Retina (tissue), 1 donor: ENCODE data around the gene PHC3.

Experiments used
- DNase-seq: peaks from one replicate; pipeline ENCODE4 v3.0.0-alpha.2; 2016

The PHC3 gene

DNA sequence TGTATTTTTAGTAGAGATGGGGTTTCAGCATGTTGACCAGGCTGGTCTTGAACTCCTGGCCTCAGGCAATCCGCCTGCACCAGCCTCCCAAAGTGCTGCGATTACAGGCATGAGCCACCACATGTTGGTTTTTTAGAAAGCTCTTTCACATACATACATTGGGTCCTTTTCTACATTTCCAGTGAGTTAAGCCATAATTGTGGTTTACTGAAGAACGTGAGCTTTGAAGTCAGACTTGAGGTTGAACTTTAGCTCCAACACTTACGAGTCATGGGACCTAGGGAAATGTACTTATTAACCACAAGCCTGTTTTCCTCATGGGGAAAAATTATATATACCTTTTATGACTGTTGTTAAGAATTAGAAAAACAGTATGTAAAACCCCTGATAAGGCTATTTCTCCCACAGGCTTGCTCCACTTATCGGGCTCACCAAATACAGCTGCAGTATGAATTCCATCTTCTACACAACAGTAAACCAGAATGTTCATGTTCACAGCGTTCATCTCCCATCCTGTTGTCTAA lies 104.8 kb downstream of the PHC3 start:
- DNase-seq = no peak

DNA sequence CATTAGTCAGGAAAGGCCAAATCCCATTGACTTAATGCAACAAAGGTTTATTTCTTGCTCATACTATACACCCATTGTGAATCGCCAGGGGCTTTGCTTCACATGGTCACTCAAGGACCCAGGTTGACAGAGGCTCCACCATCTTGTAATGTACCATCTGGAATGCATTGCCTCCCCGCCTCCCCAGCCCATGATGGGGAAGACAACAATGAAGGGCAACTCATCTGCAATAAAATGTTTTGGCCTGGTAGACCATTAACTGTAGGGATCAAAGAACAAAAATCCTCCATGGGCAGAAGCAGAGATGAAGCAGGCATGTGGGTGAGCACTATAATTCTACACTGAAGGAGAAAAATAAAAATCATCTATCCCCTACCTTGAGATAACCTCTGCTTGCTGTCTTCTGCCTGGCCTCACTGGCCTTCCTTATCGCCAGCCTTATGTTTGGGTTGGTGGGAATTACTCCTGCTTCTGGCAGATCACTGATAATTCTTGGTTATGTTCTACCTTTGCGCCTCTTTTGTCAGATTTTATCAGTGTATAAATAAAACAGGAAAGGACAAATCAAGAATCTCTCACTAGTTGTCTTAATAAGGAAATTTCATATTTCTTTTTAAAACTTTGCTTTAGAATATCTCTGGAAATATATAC lies 106.0 kb downstream of the PHC3 start:
- no peak for DNase-seq

DNA sequence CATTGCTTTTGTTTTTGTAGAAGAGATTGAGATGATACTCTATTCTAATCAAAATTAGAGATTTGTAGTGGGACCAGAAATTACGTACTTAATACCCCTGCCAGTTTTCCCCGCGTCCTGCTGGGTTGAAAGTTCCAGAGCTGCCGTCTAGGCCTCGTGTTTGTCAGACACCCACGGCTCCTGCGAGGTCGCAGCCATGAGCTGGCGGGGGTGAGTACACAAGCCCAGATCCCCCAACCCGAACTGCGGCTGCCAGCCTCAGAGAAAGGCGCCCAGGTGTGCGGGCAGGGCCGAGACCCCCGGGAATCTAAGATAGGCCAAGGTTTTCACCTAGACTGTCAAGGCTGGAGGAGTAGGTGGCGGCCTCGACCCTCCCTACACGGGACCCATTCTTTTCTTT lies 117.4 kb downstream of the PHC3 start:
- DNase-seq = no peak

DNA sequence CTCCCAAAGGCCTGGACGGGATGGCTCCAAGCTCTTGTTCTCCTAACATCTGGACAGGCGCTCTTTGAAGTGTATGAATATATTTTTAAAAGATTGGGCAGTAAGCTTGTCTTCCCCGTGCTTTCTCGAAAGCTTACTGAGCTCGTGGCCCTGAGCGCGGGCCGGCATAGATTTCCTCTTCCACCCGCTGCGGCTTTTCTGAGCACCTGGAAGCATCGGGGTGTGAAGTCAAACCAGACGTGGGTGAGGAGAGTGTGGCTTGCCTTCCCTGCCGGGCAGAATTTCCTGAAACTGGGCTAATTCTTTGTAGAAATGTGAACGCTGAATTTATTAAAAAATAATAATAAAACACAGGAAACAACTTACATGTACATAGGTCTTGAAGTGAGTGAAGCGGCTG lies 117.8 kb downstream of the PHC3 start:
- no peak for DNase-seq

DNA sequence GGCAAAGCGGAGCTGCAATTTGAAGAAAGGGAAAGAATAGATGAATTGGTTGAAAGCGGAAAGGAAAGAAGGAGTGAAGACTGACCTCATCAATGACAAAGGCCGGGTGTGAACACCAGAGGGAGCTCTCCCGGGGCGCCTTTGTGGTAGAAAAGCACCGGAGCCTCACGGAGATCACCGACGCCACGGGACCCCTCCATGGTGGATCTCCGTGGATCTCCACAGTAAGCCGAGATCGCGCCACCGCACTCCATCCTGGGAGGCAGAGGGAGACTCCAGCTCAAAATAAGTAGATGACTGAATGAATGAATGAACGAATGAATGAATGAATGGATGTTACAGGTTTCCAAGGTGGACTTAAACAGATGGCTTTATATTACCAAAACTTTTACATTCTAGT lies 118.8 kb downstream of the PHC3 start:
- no peak for DNase-seq

DNA sequence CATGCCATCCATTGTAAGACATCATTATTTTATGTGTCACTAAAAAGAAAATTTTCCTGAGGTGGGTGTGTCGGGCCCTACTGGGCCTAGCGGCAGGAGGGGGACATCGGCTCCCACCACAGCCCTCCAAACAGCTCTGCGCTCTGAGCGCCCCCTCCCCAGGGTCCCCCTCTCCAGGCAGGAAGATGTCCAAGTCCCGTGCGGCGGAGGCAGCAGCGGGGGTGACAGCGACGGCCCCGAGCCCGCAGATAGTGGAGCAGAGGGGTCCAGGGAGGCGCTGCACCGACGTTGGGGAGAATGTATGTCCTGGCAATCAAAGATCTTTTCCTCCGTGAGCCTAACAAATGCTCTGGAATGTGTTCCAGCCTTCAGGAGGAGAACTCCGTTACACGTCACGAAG lies 119.5 kb downstream of the PHC3 start:
- no peak for DNase-seq

DNA sequence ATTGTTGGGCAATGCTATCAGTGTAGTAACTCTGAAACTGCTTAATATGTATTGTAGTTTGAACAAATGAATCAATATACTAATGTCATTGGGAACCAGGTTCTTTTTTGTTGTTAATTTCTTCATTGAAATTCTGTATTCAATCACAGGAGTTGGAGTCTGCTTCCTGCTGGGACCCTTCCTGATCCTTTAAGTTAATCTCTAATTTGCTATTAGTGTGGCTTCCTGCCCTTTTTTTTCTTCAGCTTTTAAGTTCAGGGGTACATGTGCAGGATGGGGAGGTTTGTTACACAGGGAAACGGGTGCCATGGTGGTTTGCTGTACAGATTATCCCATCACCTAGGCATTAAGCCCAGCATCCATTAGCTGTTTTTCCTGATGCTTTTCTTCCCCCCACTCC lies 122.1 kb downstream of the PHC3 start:
- DNase-seq = no peak

DNA sequence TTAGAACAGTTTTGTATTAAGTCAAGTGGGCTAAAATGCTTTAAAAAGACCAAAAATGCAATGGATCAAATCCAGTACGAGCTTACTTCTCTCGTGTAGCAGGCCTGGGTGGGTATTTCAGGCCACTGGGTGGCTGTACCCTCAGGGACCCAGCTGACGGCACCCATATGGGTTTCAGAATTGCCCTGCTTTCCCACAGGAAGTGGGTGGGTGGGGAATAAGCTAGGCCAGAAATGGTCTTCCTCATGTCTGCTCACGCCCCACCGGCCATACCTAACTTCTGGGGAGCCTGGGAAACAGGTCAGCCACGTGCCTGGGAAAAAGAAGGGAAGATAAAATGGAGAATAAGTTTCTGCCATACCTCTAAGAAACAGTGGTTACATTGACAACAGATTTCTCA lies 123.4 kb downstream of the PHC3 start:
- no peak for DNase-seq

DNA sequence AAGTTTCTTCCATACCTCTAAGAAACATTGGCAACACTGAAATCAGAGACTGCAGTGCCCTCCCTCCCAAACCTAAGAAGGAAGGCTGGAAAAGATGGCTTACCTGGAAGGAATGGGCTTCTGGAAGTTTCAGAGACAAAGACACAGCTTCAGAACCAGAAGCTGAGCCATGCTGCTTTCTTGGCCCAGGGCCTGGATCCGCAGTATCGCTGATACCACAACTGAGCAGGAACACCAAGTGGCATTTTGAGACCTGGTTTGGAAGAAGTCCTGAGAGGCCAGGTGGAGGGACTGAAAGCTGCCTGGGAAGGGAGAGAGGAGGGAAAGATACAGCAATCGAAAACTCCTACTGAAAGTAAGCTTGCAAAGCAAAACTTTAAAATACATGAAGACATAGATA lies 124.0 kb downstream of the PHC3 start:
- DNase-seq = no peak

DNA sequence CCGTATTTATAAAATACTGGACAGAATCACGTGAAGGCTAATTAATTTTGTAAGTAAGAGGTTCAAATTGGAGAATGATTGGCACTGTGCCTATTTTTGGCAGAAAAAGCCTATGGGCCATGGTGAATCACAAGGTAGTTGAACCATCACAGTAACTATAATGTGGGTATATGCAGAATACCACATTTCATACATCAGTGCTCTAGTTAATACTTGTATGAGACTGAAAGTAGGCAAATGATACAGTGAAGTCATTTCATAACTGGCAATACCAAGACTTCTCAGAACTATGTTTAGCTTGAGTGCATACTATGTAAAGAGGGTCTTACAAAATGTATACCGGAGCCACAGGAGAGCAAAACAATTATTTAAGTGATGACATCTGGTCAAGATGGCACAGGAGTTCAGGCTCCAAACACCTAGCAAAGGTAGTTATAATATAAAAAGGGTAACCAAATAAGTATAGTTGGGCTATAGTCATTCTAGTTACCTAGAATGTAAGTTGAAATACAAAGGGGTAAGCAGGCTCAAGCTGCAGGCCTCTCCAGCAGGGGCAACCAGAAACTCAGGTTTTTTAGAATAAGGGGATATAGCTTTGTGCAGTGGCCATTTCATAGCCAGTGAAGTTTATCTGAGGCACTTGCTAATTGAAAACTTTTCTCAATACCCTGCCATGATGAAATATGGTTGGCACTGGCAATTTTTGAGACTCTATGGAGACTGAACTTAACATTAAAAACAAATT lies 124.7 kb downstream of the PHC3 start:
- DNase-seq = no peak

DNA sequence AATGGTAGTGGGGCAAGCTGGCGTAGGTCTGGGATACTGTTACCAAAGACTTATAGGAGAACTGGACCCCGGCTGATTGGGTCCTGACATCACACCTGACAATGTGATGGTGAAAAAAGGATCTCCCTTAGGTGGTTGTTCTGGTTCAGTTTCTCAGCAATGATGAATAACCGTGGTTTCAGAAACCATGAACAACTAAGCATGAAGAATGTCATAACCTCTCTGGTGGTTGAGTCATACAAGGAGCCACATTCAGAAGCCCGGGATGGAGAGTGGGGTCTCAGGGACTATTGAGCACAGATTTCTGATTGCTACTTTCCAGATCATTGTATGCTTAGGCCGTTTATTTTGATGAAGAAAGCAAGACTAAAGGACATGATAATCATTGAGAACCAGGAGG lies 126.3 kb downstream of the PHC3 start:
- no peak for DNase-seq

DNA sequence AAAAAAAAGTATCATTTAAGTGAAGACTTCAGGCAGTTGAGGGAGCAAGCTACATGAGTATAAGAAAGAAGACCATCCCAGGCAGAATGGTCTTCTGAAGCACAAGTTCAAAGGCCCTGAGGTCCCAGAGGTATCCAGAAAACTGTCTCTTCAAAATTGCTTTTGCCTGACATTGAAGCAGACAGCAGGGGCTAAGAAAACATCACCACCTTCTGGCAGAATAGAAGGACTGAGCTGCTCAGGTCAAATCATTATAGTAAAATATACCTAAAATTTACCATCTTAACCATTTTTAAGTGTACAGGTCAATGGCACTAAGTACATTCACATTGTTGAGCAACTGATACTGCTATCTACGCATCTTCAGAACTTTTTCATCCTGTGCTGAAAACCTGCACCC lies 127.3 kb downstream of the PHC3 start:
- no peak for DNase-seq

DNA sequence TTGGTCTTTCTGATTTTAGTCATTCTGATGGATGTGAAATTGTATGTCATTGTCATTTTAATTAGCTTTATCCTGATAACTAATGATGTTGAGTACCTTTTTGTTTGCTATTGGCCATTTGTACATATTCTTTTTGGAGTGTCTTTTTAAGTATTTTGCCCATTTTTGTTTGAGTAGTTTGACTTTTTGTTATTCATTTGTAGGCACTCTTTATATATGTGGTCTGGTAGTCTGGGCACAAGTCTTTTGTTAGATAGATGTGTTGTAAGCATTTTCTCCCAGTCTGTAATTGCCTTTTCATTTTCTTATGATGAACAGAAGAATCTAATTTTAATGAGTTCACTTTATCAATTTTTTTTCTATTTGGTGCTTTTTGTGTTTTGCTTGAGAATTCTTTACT lies 129.1 kb downstream of the PHC3 start:
- no peak for DNase-seq

DNA sequence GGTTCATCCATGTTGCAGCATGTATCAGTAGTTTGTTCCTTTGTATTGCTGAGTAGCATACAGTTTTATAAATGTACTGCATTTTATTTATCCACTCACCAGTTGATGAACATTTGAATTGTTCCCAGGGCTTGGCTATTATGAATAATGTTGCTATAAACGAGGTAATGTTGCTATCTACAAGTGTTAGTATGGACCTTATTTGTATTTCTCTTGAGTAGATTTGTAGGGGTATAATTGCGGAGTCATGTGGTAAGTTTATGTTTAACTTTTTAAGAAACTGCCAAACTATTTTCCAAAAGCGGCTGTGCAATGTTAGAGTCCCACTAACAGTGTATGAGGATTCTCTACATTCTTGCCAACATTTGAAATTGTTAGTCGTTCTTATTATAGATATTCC lies 130.8 kb downstream of the PHC3 start:
- no peak for DNase-seq

DNA sequence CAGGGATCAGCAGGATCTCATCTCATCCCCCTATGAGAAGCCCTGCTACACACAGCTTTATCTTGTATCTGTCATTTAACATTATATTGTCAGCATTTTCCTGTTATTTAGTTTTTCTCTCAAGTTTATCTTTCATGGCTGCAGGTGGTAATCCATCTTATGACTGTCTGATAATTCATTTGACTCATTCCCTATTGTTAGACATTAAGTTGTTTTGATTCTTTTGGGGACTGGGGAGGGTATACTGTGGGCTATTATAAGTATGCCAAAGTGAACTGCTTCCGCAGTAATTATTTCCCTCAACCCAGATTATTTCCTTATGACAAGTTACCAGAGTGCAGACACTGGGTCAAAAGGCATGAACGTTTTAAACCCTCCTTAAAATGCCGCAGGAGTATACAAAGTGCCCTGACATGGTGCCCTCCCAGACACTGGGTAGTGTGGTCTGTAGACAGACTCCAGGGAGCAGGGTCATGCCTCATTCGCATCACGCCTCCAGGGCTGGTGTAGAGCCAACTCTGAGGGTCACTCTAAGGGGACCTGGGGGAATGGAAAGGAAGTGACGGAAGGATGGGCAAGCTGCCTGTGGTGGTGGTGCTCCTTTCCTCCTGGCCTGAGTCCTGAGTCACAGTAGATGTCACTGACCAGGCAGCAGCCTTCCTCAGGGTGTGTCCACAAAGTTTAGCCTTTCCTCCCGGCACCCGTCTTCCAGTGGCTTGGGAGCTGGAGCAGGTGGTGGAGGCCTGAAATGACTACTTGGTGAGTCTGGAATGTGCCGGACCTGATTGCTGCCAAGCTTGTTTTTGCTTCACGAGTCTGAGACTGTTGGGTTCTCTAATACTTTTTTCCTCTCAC lies 132.2 kb downstream of the PHC3 start:
- DNase-seq = no peak

DNA sequence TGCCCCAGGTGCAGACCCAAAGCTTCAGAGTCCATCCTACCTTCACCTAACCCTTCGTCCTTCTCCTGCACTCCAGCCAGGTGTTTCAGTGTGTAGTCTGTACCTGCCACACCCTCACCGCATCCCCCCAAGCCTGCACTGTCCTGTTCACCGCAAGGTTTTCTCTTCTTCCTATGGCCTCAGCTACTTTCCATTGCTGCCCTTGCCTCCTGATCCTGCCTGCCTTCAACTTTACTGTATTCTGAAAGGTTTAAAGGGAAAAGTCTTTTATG lies 134.5 kb downstream of the PHC3 start:
- no peak for DNase-seq

DNA sequence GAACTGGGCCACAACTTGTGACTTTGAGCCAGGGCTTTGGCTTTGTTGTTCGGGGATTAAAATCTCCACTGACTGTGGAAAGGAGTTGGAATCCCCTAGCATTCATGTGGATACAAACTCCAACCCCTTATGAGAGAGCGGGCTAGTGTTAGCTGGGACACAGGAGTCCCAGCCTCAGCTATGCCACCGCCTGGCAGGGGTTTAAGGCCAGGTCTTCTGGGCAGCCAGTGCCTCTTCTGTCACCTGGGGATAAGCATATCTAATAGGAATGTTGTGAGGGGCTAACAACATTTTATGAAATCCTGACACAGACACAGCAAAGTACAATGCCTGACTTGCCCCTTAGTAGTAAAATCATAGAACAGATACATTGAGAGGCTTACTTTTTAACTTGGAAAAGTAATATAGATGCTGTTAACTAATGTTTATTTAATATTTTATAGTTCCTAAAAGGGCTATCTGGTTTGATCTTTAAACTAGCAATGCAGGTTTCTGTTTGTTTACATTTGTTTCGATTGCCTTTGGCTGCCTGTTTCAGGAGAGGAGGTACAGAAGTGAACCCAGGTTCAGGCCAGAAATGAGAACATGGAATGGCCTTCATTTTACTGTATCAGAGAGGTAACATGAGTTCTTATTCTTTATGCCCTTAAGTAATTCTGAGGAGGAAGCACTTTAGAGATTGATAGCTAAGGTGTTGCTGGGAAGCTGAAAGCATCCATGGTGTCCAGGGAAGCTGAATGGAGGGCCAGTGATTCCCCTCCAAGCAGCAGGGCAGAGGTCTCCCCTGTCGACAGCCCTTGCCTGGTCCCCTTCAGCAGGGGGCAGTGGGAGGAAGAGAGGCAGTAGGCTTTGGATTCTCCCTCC lies 135.0 kb downstream of the PHC3 start:
- DNase-seq = no peak

DNA sequence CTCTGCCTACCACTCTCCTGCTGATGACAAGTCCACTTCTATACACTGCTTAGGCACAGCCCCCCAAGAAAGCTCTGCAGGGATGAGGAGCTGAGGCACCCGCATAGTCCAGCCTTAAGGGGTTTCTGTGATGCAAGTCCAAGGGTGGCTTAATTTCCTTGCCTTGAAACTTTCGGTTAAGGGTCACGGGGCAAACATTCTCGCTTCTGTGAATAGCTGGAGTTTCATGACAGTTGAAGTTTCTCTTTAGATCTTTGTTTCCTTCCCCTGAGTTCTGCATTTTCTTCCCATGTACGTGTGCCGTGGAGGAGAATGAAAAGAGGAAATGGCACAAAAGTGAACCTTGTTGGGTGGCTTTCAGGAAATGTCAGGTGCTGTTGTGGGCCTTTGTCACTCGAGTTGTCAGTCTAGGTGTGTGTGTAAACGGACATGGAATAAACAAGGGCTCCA lies 136.7 kb downstream of the PHC3 start:
- no peak for DNase-seq

DNA sequence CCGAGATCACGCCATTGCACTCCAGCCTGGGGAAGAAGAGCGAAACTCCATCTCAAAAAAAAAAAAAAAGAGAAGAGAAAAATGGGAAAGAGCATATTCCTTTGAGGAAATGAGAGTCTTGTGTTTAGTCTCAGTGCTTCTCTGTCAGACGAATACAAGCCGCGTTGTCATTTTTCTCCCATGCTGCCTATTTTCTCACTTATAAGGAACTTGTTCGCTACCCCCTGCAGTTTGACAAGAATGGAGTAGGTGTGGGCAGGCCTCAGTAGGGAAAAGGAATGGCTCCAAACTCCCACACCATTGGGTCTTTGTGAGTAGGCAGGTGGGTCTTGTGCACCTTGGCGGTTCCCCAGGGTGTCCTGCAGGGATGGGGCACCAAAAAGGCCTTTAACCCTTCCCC lies 137.3 kb downstream of the PHC3 start:
- DNase-seq = no peak

DNA sequence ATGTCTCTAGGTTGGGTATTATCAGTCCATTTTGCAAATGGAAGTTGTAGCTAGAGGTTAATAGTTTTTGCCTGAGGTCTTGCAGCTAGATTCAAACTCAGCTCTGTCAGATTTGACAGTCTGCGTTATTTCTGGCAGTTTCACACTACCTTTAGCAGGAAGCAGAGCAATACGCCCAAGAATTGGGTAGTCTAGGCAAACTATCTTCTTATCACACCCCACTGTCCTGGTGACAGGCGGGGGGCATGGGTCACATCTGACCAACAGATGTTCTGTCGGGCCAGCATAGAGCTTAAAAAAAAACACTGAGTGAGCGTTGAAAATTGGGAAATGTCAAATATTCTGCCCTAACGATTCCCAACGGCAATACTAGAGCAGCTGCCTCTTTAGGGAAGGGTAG lies 138.0 kb downstream of the PHC3 start:
- DNase-seq = no peak

DNA sequence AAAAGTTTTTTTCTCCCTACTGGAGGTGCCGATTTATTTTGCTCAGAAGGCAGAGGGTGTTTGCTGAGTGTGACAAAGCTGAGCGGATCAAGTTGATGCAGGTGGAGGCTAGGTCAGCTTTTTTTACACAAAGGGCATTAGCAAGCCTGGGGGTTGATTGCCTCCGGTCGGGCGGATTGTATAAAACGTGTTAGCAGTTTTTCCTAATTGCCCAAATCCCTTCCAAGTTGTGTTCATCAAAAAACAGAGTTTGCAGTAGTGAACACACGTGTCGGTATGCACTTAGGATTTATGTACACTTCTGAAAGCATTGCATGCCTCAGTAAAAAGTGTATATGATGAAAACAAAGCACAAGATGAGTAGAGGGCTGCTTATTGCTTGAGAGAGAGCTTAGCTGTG lies 141.1 kb downstream of the PHC3 start:
- DNase-seq = peak; percentile 36

DNA sequence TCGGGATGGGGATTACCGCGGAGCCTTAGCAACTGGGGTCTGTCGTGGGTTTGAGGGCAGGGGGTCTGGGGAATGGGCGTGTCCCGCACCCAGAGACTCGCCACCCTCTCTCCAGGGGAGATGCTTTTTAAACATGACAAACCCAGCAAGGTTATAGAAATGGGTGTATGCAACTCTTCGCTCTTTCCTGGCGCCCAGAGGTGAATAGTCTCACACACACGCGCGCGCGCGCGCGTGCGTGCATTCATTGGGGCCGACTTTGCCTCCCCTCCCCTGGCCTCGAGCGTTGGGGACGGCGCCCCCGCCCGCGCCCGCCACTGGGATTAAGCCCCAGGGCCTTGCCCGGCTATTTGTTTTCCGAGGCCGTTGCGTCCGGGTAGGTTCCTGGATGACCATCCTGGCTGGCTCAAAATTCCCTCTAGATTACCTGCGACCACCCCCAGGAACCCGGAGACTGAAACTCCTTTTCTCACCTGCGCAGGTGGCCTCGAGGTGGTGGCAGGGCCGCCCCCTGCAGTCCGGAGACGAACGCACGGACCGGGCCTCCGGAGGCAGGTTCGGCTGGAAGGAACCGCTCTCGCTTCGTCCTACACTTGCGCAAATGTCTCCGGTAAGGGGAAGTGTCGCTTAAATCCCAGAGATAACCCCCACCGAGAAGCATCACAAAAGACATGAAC lies 143.0 kb downstream of the PHC3 start:
- DNase-seq = peak; percentile 69
